Activated T-helper 9 cell treated with anti-CD3 and anti-CD28 coated beads, Interleukin-2, amount 50 U/mL, for 16 hours (primary cell): ENCODE measurements around the gene DERA.
"Not testable (repeated sequence)": the region's sequence is repeated elsewhere in the genome, so short reads cannot be mapped to it uniquely, and the experiment has no call there.

Experiments
- DNase-seq: peaks from one replicate; pipeline ENCODE4 v3.0.0-alpha.2; 2020; ENCODE audit warnings: low read depth

DERA gene

DNA sequence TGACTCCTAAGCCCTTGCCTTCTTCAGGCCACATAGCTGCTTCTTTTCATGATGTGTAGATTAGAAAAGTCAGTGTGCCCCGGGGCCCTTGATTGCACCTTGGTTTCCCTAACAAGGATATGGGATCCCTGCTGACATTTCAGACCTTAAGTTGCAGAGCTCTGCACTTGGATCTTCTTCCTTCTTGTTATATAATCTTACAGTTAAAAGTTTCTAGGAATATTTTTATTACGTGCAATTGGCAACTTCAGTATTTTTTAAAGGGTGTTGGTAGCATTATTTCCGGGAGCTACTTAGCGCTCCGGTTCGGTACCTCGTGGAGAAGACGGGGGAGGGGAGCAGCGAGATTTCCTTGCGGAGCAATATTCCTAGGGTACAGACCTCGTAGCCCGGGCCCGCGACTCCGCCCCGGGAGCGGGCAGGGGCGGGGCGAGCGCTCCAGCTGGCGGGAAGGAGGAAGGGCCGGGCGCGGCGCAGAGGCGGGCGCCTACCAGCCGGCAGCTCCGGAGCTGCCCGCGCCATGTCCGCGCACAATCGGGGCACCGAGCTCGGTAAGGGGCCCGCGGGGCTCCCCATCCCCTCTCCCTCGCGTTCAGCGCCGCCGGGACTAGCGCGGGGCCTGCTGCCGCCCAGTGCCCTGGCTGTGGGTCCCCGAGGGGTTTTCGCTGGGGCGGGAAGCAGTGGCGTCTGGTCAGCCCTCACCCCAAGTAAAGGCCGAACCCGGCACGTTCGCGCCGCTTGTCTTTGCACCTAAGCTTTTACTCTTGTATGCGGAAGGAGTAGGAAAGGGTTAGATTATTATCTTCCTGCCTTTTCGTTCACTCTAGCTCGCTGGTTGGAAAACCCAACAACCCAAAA is at the start of gene DERA:
DERA (plus strand) TSS at position 469 of the 858 bp plus-strand sequence; CDS start at position 521, 52 bp downstream.
- peak; percentile 42 for DNase-seq

DNA sequence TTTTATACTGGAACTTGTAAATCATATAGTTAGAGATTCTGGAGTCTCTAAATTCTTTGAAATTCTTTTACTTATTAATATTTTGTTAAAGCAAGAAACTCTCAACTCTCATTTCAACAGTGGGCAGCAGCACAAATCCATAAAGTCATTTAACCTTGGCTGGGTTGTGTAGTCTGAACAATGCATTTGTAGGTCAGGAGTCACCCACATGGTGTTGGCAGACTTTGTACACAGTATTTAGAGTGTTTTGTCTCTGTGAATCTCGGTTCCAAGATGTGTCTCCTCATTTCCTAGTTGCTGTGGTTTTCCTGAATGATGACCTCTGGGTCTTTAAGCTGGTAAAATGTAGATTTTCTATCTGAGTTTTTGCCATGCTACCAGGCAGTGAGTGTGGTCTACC is 49.7 kb upstream of the DERA start:
- no peak for DNase-seq

DNA sequence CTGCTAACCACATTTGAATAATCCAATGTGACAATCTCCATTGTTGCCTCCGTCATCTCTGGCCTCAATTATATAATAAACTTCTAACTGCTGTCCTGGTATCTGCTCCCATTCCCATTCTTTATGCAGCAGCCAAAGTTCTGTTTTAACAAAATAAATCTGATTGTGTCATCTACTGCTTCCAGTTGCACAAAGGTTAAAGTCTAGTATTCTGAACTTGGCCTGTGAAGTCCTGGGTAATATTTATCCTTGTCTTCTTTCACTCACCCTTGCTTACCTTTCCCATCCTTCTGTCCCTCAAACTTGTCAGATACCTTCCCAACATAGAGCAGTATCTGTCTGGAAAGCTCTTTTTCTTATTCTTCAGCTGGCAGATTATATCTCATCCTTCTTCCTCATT is 48.3 kb upstream of the DERA start:
- DNase-seq: no peak

DNA sequence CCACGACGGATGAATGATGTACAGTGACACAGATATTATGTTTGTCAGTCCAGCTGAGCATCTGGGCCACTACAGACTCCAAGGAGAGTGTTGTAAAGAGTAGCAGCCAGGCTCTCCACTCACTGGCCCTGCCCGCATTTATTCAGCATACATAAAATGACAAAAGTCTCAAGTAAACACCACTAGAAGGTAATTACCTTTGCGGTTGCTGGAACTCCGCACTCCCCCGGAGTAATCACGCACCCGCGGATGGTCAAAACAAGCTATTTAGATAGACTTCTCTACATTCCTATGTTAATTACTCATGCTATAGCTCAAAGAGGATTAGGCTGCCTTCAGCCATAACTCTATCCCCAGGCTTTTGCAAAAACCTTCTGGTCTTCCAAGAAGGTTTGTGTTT is 47.8 kb upstream of the DERA start:
- no peak for DNase-seq

DNA sequence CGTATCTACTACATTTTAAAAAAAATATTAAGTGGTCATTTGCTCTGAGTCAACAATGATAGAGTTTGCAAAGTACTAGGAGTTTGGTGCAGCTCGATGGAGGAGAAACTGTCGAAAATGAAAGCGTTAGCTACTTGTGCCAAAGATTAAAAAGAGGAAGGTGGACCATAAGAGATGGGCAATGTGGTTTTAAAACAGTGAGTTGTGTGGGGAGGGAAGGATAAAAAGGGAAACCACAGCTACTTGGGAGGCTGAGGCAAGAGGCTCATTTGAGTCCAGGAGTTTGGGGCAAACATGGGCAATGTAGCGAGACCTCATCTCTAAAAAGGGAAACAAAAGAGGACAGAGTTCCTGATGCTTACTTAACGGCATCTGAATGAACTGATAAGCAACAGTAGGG is 47.1 kb upstream of the DERA start:
- no peak for DNase-seq

DNA sequence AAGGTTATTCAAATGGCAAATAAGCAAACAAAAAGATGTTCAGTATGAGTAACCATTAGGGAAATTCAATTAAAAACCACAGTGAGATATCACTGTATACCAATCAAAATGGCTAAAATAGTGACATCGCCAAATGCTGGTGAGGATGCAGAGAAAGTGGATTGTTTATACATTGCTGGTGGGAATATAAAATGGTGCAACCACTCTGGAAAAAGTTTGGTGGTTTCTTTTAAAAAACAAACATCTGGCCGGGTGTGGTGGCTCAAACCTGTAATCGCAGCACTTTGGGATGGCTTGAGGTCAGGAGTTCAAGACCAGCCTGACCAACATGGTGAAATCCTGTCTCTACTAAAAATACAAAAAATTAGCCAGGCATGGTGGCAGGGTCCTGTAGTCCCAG is 42.9 kb upstream of the DERA start:
- no peak for DNase-seq

DNA sequence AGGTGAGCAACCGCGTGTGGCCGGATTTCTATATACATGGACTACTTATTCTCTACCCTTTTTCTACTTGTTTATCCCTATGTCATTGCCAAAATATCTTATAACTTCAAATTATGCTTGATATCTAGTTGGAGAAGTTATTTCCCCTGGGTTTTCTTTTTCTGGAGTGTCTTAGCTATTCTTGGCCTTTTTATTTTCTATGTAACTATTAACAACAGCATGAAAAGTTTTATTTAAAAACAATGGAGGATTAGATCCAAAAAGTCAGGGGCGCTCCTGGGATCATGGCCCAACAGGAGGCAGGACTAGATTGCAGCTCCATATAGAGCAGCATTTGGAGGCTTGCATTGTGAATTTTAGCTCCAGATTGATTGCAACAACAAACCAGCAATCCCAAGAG is 37.6 kb upstream of the DERA start:
- DNase-seq: no peak

DNA sequence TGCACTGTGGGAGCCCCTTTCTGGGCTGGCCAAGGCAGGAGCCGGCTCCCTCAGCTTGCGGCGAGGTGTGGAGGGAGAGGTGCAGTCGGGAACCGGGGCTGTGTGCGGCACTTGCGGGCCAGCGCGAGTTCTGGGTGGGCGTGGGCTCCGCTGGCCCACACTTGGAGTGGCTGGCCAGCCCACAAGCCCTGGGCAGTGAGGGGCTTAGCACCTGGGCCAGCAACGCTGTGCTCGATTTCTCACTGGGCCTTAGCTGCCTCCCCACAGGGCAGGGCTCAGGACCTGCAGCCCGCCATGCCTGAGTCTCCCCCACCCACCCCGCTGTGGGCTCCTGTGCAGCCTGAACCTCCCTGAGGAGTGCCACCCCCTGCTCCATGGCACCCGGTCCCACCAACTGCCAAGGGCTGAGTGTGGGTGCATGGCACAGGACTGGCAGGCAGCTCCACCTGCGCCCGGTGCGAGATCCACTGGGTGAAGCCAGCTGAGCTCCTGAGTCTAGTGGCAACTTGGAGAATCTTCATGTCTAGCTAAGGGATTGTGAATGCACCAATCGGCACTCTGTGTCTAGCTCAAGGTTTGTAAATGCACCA is 36.5 kb upstream of the DERA start:
- DNase-seq: not testable (repeated sequence)

DNA sequence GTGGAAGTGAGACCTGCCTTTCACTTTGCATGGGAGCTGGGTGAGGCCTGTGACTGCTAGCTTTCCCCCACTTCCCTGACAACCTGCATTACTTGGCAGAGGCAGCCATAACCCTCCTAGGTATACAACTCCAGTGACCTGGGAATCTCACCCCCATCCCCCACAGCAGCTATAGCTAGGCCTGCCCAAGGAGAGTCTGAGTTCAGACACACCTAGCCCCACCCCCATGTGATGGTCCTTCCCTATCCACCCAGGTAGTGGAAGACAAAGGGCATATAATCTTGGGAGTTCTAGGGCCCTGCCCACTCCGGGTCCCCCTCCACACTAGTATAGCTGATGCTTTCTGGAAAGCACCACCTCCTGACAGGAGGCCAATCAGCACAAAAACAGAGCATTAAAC is 35.3 kb upstream of the DERA start:
- no peak for DNase-seq

DNA sequence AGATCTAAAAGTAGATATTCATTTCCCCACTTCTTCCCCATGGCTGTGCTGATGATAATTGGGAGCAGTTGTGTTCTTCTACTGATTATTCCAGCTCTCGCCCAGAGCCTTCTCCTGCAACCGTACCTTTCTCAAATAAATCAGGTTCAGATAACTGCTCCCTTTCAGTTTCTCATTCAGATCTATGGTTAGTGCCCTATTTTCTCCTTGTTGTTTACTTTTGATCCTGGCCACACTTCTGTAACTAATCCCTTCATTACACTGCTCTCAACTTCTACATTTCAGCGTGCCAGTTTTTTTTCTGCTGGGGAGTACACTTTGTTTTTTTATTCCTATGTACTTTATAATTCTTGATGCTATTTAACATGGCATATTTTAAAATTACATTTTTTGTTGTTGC is 31.7 kb upstream of the DERA start:
- no peak for DNase-seq

DNA sequence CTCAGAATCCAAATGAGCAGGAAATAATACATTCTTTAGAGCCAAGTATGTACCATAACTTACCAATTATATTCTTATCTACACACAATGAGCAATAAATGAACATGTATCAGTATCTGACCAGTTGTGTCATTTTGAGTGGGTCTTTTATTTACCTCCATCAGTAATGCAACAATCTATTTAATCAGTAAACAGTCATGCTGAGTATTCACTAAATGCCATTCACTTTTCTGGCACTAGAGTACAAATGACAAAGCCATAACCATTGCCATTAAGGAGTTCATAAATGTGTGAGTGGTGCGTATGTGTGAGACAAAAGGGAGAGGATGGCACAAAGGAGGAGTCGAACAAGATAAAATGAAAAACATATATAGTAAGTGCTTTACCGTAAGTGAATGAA is 30.4 kb upstream of the DERA start:
- no peak for DNase-seq

DNA sequence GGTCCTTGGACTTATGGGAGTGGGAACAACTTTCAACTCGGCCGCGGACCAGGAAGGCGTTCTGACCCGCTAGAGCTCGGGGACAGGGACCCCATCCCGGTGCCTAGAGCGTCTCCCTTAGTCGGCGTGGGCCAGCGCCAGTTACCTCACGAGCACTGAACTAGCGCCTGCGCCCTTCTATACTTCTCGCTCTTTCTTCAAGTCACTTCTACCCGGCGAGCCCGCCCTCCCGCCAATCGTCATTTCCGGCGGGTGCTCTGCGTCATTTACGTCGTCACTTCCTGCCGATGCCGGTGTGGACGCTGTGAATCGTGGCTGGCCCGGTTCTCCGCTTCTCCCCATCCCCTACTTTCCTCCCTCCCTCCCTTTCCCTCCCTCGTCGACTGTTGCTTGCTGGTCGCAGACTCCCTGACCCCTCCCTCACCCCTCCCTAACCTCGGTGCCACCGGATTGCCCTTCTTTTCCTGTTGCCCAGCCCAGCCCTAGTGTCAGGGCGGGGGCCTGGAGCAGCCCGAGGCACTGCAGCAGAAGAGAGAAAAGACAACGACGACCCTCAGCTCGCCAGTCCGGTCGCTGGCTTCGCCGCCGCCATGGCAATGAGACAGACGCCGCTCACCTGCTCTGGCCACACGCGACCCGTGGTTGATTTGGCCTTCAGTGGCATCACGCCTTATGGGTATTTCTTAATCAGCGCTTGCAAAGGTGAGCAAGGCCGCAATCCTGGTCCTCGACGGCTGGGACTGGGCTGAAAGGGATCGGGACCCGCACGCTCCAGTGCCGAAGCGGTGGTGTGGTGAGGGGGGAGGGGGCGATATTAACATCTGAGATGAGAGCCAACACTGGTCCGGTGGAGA is 28.8 kb upstream of the DERA start, which contains the start of gene STRAP:
STRAP (plus strand) TSS at position 270 of the 854 bp plus-strand sequence; CDS start at position 591, 321 bp downstream.
- peak; percentile 93 for DNase-seq

DNA sequence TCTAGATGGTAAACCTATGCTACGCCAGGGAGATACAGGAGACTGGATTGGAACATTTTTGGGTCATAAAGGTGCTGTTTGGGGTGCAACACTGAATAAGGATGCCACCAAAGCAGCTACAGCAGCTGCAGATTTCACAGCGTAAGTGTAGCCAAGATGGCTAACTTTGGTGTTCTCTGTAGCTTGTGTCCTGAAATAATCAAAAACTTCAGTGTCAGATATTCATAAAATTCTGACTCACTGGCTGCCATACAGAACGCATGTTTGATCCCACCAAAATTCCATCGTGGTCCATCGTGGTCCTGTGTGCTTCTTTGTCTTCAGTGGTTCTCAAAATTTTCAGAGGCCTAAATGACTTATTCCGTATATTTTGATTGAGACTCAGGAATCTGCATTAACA is 27.6 kb upstream of the DERA start:
- DNase-seq: no peak

DNA sequence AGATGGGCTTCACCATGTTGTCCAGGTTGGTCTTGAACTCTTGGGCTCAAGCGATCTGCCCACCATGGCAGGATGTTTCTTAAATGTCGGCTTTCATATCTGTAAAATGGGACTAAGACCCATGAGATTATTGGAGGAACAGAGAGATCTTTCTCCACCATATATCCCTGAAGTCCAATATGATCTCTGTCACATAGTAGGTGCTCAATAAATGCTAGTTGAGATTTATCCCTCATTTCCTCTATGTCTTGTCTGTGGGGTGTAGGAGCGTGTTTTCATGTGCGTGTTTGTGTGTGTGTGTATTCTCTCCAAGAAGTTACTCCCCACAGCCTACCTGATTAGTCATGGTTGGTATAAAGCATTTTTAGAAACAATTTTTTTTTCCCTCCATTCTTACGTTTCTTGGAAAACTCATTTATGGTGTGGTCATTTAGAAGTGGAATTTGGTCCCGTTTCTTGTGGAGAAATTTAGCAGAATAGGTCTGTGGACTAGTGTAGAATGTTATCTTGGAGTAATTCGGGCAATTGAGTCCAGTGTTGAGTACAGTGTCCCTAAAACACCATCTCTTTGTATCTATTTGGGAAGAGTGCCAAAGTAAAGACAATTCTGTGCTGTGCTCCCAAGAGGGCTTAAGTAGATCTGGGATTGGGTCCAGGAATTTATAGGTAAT is 24.6 kb upstream of the DERA start:
- DNase-seq: no peak

DNA sequence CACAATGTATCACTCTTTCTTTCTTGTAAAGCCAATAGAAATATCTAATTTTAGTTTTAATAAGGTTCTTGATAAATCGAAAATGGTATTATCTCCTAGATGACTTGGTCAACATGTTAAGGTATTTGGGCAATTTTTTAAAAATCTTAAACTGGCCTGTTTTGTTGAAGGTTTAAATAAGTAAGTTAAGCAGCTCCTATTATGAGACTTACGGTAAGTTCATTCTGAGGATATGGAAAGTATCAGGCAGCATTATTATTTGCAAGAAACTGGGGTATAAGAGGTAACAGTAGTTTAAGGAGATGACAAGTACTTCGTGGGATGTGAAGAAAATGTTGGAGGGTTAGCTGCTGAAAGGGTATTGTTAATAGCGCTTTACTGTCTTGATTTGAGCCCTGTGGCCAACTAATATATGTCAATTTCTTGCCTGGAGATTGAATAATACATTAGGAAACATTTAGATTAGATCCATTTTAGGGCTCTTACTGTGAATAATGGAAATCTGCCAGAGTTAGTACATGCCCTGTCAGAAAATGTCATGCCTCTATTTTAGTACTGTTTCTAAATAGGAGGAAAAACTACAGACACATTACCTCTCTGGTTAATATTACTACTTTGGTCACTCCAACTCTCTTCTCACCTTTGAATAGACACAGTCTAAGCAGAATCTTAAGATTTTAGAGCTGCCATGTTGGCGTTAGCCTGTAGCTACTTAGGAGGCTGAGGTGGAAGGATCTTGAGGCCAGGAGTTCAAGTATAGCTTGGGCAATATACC is 23.9 kb upstream of the DERA start:
- DNase-seq: no peak

DNA sequence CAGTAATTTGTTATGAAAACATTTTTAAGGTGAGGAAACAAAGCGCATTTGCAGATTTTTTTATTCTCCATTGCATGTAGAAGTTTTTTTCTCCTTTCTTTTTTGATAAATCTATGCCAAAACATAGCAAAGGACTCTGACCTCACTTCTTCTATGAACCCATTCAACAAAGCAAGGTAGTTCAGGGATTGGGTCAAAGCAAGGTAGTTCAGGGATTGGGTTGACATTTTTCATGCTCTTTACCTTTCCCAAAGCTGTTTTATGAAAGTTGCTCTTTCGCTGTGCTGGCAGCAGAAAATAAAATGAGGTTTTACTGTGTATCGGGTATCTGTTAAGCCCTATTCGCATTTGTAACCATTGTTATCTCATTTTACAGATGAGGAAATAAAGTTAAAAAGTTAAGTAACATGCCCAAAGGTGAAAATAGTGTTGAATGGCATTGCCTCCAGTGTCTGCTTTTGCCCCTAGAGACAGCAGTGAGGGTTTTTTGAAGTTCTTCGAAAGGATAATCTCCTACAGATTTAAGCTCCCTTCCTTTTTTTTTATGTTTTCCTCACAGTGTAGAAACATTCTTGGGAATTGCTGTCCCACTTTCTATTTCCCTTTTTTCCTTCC is 18.4 kb upstream of the DERA start:
- no peak for DNase-seq

DNA sequence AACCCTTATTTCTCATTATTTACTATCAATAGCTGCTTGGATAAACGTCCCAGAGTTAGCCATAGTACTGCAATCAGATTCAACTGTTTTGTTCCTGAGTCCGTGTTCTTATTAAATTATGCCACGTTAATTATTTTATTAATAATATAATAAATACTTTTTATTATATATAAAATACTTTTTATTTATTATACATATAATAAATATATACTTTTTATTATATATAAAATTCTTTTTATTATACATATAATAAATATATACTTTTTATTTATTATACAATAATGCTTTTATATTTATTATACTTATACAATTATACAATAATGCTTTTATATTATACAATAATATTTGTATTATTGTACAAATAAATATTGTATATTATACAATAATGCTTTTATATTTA is 17.9 kb upstream of the DERA start:
- no peak for DNase-seq

DNA sequence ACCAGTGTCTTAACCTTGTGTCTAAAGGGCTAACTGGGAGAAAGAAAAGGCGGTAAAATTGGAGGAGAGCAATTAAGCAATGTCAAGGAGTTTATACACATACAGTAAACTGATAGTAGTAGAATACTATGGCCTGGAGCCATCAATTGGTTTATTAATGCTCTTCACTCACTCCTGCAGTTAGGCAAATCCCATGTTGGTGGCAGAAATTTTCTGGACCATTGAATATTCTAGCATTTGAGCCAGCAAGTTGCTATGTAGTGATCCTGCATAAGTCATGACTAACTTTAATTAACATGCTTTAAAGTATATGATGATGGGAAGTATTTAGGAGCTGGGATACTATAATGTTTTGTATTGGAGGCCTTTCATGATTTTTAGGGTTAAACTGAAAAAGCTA is 14.3 kb upstream of the DERA start:
- DNase-seq: no peak

DNA sequence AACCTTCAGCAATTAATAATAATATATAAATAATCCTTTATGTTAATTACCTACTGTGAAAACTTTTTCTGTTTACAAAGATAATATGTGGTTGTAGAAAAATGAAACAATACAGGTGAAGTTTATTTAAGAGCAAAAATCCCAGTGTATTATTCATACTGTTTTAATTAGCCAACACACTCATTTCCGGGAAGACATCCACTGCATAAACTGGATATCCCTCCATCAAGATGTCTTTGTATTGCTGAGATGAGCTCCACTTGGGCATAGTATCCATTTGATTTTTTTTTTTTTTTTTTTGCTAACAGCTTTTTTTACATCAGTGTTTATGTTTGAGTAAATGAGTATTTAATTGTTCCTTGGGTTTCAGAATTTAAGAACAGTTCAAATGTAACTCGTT is 13.7 kb upstream of the DERA start:
- DNase-seq: no peak

DNA sequence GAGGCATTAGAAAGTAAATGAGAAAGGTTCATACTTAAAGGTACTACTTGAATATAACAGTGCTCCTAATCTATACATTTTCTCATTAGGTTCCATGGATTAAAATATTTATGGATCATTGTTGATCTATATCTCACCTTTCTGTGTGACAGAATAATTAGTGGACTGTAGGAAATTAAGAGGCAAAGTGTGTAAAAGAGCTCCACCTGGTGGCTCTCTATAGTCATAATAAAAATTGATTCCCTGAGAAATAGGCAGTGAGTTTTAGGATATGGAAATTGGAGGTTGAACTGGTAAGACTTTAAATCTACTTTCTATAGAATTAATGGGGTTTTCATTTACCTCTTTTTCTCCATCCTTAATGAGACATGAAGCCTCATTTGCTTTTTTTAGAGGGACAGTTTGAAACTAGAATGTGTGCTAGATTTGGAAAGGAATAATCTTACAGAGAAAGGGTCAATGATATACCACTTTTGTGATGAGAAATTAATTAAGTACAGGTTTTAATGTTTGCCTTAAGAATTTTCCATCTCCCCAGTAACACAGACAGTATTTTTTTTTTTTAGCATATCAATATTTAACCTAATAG is 11.8 kb upstream of the DERA start:
- no peak for DNase-seq
